ENCODE results near the gene SSH2.
"Not testable (repeated sequence)": the region's sequence is repeated elsewhere in the genome, so short reads cannot be mapped to it uniquely, and the experiment has no call there.

SSH2 gene

GRCh38 chr17:29867643-29868181 is 62.3 kb downstream of the SSH2 start:
- Histone ChIP-seq H3K36me3 (ENCODE audit: control insufficient read depth, insufficient read depth, low read length, severe bottlenecking) (no peaks in the 10 kb centered on the region), H3K4me3 (ENCODE audit: low read length) (no peak overlapping the region), H3K9ac (ENCODE audit: low read length) (no peak overlapping the region), H3K9me3 (ENCODE audit: control insufficient read depth, low read length) (no peaks in the 10 kb centered on the region), H3K4me1 (ENCODE audit: control insufficient read depth, insufficient read depth, low read length) (no peaks in the 10 kb centered on the region), H3K27me3 (replicated peaks; ENCODE audit: control insufficient read depth, insufficient read depth, low read length) (no peaks in the 10 kb centered on the region)
- no peak for DNase-seq (ENCODE audit: low read depth)

- Histone ChIP-seq H3K4me3 (ENCODE audit: low read length) (no peak overlapping the region), H3K9ac (ENCODE audit: low read length) (no peak overlapping the region), H3K36me3 (ENCODE audit: control insufficient read depth, insufficient read depth, low read length, severe bottlenecking) (no peaks in the 10 kb centered on the region), H3K9me3 (ENCODE audit: control insufficient read depth, low read length) (no peaks in the 10 kb centered on the region), H3K27me3 (replicated peaks; ENCODE audit: control insufficient read depth, insufficient read depth, low read length) (no peaks in the 10 kb centered on the region), H3K4me1 (ENCODE audit: control insufficient read depth, insufficient read depth, low read length) (no peaks in the 10 kb centered on the region)
- DNase-seq (ENCODE audit: low read depth) = no peak
Measured at GRCh38 chr17:29866746-29867404, 63.2 kb downstream of the SSH2 start.

- DNase-seq (ENCODE audit: low read depth) = no peak
- Histone ChIP-seq H3K27me3 (replicated peaks; ENCODE audit: control insufficient read depth, insufficient read depth, low read length) (no peaks in the 10 kb centered on the region), H3K4me1 (ENCODE audit: control insufficient read depth, insufficient read depth, low read length) (no peaks in the 10 kb centered on the region), H3K36me3 (ENCODE audit: control insufficient read depth, insufficient read depth, low read length, severe bottlenecking) (no peaks in the 10 kb centered on the region), H3K4me3 (ENCODE audit: low read length) (no peak overlapping the region), H3K9ac (ENCODE audit: low read length) (no peak overlapping the region), H3K9me3 (ENCODE audit: control insufficient read depth, low read length) (no peaks in the 10 kb centered on the region)
Measured at GRCh38 chr17:29864615-29865014, 65.4 kb downstream of the SSH2 start.

DNA sequence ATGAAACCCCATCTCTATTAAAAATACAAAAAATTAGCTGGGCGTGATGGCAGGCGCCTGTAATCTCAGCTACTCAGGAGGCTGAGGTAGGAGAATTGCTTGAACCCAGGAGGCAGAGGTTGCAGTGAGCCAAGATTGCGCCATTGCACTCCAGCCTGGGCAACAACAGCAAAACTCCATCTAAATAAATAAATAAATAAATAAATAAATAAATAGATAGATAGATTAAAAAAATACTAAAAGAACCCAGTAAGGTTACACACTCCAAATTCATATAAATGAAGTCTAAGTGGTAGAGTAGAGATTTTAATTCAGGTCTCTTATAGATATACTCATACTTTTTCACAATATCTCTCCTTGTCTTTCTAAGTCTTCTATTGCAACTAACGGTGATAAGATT is 65.9 kb downstream of the SSH2 start:
- not testable (repeated sequence) for DNase-seq (ENCODE audit: low read depth); H3K9ac ChIP-seq (ENCODE audit: low read length); H3K4me3 ChIP-seq (ENCODE audit: low read length); H3K4me1 ChIP-seq (ENCODE audit: control insufficient read depth, insufficient read depth, low read length); H3K27me3 ChIP-seq (replicated peaks; ENCODE audit: control insufficient read depth, insufficient read depth, low read length); H3K9me3 ChIP-seq (ENCODE audit: control insufficient read depth, low read length); H3K36me3 ChIP-seq (ENCODE audit: control insufficient read depth, insufficient read depth, low read length, severe bottlenecking)

DNA sequence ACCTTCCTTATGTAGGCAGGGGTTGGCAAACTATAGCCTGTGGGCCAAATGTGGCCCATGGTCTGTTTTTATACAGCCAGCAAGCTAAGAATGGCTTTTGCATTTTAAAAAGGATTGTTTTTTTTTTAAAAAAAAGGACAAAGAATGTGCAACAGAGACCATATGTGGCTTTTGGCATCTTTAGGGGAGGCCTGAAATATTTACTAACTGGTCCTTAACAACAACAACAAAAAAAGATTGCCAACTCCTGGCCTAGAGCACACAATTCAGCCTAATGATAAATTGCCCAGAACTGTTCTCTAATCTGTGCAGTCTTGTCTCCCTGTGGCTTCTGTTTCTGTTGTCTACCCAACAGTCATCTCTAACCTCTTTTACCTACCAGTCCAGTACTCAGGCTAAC is 67.1 kb downstream of the SSH2 start:
- Histone ChIP-seq H3K36me3 (ENCODE audit: control insufficient read depth, insufficient read depth, low read length, severe bottlenecking) (no peaks in the 10 kb centered on the region), H3K27me3 (replicated peaks; ENCODE audit: control insufficient read depth, insufficient read depth, low read length) (no peaks in the 10 kb centered on the region), H3K4me1 (ENCODE audit: control insufficient read depth, insufficient read depth, low read length) (no peaks in the 10 kb centered on the region), H3K4me3 (ENCODE audit: low read length) (no peak overlapping the region), H3K9me3 (ENCODE audit: control insufficient read depth, low read length) (no peaks in the 10 kb centered on the region), H3K9ac (ENCODE audit: low read length) (no peak overlapping the region)
- no peak for DNase-seq (ENCODE audit: low read depth)

DNA sequence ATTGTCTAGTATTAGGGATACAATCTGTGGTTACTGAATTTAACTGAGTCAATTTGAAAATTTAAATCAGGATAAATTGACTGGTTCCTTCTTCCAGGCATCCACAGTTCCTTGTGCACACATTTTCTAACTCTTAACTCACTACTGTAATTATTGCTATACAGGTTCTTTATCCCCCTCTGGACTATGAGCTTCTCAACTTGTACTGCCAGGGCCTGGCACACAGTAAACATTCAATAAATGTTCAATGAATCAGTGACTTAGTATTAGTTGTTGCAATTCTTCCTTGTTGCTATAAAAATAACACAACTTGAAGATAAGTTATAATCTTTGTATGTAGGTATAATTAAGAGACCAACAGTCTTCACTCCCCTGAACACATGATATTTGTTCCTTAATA is 67.9 kb downstream of the SSH2 start:
- Histone ChIP-seq H3K4me1 (ENCODE audit: control insufficient read depth, insufficient read depth, low read length) (no peaks in the 10 kb centered on the region), H3K9me3 (ENCODE audit: control insufficient read depth, low read length) (no peaks in the 10 kb centered on the region), H3K9ac (ENCODE audit: low read length) (no peak overlapping the region), H3K4me3 (ENCODE audit: low read length) (no peak overlapping the region), H3K27me3 (replicated peaks; ENCODE audit: control insufficient read depth, insufficient read depth, low read length) (no peaks in the 10 kb centered on the region), H3K36me3 (ENCODE audit: control insufficient read depth, insufficient read depth, low read length, severe bottlenecking) (no peaks in the 10 kb centered on the region)
- no peak for DNase-seq (ENCODE audit: low read depth)

DNA sequence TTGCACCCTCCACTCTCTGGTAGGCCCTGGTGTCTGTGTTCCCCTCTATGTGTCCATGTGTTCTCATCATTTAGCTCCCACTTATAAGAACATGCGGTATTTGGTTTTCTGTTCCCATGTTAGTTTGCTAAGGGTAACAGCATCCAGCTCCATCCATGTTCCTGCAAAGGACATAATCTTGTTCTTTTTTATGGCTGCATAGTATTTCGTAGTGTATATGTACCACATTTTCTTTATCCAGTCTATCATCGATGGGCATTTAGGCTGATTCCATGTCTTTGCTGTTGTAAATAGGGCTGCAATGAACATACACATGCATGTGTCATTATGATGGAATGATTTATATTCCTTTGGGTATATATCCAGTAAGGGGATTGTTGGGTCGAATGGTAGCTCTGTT is 70.6 kb downstream of the SSH2 start:
- not testable (repeated sequence) for H3K9ac ChIP-seq (ENCODE audit: low read length); H3K27me3 ChIP-seq (replicated peaks; ENCODE audit: control insufficient read depth, insufficient read depth, low read length); DNase-seq (ENCODE audit: low read depth); H3K9me3 ChIP-seq (ENCODE audit: control insufficient read depth, low read length); H3K4me3 ChIP-seq (ENCODE audit: low read length); H3K36me3 ChIP-seq (ENCODE audit: control insufficient read depth, insufficient read depth, low read length, severe bottlenecking)
- peaks cover 15% of the 10 kb centered on the region for H3K4me1 ChIP-seq (ENCODE audit: control insufficient read depth, insufficient read depth, low read length)

- H3K9ac ChIP-seq (ENCODE audit: low read length) = no peak overlapping the region
- H3K9me3 ChIP-seq (ENCODE audit: control insufficient read depth, low read length) = no peaks in the 10 kb centered on the region
- DNase-seq (ENCODE audit: low read depth) = no peak
- no peaks in the 10 kb centered on the region for H3K36me3 ChIP-seq (ENCODE audit: control insufficient read depth, insufficient read depth, low read length, severe bottlenecking)
- no peaks in the 10 kb centered on the region for H3K27me3 ChIP-seq (replicated peaks; ENCODE audit: control insufficient read depth, insufficient read depth, low read length)
- H3K4me1 ChIP-seq (ENCODE audit: control insufficient read depth, insufficient read depth, low read length) = peaks cover 23% of the 10 kb centered on the region
- no peak overlapping the region for H3K4me3 ChIP-seq (ENCODE audit: low read length)
Measured at GRCh38 chr17:29857823-29858222, 72.2 kb downstream of the SSH2 start.

- not testable (repeated sequence) for H3K36me3 ChIP-seq (ENCODE audit: control insufficient read depth, insufficient read depth, low read length, severe bottlenecking); DNase-seq (ENCODE audit: low read depth); H3K27me3 ChIP-seq (replicated peaks; ENCODE audit: control insufficient read depth, insufficient read depth, low read length); H3K9ac ChIP-seq (ENCODE audit: low read length); H3K9me3 ChIP-seq (ENCODE audit: control insufficient read depth, low read length); H3K4me3 ChIP-seq (ENCODE audit: low read length)
- peaks cover 23% of the 10 kb centered on the region for H3K4me1 ChIP-seq (ENCODE audit: control insufficient read depth, insufficient read depth, low read length)
Measured at GRCh38 chr17:29857105-29857504, 72.9 kb downstream of the SSH2 start.

DNA sequence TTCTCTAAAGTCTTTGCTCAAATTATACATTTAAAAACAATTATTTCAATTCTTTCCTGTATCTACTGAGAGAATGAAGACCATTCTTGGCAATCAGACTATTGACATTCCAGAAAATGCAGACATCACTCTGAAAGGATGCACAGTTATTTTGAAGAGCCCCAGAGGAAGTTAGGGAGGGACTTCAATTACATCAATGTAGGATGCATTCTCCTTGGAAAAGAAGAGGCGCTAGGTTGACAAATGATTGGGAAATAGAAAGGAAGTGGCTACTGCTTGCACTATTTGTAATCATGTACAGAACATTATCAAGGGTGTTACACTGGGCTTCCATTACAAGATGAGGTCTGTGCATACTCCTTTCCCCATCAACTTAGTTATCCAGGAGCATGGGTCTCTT is 74.3 kb downstream of the SSH2 start:
- Histone ChIP-seq H3K36me3 (ENCODE audit: control insufficient read depth, insufficient read depth, low read length, severe bottlenecking) (no peaks in the 10 kb centered on the region), H3K9me3 (ENCODE audit: control insufficient read depth, low read length) (no peaks in the 10 kb centered on the region), H3K9ac (ENCODE audit: low read length) (no peak overlapping the region), H3K27me3 (replicated peaks; ENCODE audit: control insufficient read depth, insufficient read depth, low read length) (no peaks in the 10 kb centered on the region), H3K4me3 (ENCODE audit: low read length) (no peak overlapping the region), H3K4me1 (ENCODE audit: control insufficient read depth, insufficient read depth, low read length) (peaks cover 23% of the 10 kb centered on the region)
- DNase-seq (ENCODE audit: low read depth) = peak; percentile 37

DNA sequence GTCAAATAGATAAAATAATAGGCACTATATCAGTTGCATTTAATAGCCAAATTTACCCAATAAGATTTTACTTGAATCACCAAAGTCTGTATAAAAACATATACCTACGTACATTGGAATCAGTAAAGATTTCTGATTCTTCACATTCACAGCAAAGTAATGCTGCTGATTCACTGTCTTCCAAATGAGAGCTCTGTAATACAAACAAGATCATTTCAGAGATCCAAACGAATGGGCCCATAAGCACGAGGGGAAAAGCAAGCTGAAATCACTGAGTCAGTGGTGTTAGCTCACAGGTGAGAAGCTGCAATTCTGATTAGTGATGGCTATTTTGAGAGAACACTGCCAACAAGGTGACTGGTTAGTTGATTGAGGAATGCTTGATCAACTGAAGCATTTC is 81.3 kb downstream of the SSH2 start:
- H3K4me3 ChIP-seq (ENCODE audit: low read length) = no peak overlapping the region
- peaks cover 28% of the 10 kb centered on the region for H3K4me1 ChIP-seq (ENCODE audit: control insufficient read depth, insufficient read depth, low read length)
- H3K9ac ChIP-seq (ENCODE audit: low read length) = no peak overlapping the region
- no peak for DNase-seq (ENCODE audit: low read depth)
- H3K27me3 ChIP-seq (replicated peaks; ENCODE audit: control insufficient read depth, insufficient read depth, low read length) = no peaks in the 10 kb centered on the region
- no peaks in the 10 kb centered on the region for H3K9me3 ChIP-seq (ENCODE audit: control insufficient read depth, low read length)
- peaks cover 2% of the 10 kb centered on the region for H3K36me3 ChIP-seq (ENCODE audit: control insufficient read depth, insufficient read depth, low read length, severe bottlenecking)
